Bronchial epithelial cell (primary cell): Measurements from ENCODE around the gene ZSCAN22. TPM values are rescaled to one million over a fixed set of nuclear protein-coding genes. Genes with fewer than 3 reads are reported as not detected.

Experiments used
- DNase-seq: peaks from one replicate; pipeline ENCODE4 v3.0.0-alpha.2; 2010; ENCODE audit warnings: low read depth
- FAIRE-seq: peaks from 2 replicates; lab custom pipeline; 2011; peaks lifted over from hg19 to GRCh38; lab: Jason Lieb, UNC
- H3K27me3 ChIP-seq: 2 replicates; pipeline ENCODE4 v1.5.1; 2011; ENCODE audit warnings: low read length; ENCODE audit not compliant: control insufficient read depth, insufficient read depth
- H3K36me3 ChIP-seq: 2 replicates; pipeline ENCODE4 v1.5.1; 2011; ENCODE audit warnings: low read length; ENCODE audit not compliant: control insufficient read depth, insufficient read depth
- H3K4me3 ChIP-seq: 2 replicates; pipeline ENCODE4 v1.5.1; 2011; ENCODE audit warnings: mild to moderate bottlenecking, low read depth, low read length, control low read depth
- total RNA-seq: library from RNA; depleted of rRNA; stranded (reverse); fragments of >200 nt; gene quantifications from 2 replicates; pipeline ENCODE4 v1.2.1, GENCODE V29; 2014
- TF ChIP-seq, protein P1 (sequence below): IDR thresholded peaks from 2 replicates; pipeline ENCODE4 v1.5.1; 2011; ENCODE audit warnings: mild to moderate bottlenecking, moderate library complexity, low read length, control low read depth, inconsistent platforms; ENCODE audit not compliant: insufficient read depth, severe bottlenecking

Gene ZSCAN22
- total RNA-seq, 1 donor from 2014 or later = 1.8 TPM

DNA sequence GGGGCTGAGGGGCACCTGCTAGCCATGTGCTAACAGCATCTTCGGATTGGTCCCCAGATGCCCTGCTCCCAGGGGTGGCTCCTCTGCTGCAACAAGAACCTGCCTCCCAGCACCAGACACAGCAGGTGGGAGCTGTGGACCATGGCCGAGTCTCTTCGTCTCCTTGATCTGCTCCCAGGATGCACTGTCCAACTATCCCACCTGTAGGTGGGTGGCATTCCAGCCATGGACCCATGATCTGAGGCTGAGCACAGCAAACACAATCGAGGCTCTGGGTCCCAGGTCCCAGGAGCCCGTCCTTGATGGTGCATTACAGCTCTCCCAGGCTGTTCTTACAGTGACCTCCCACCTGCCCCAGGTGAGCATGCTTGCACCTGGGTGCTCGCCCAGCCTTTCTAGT is 52.5 kb downstream of the ZSCAN22 start:
- no peaks in the 10 kb centered on the region for H3K27me3 ChIP-seq
- H3K4me3 ChIP-seq = no peak overlapping the region
- no peak for FAIRE-seq
- DNase-seq = no peak
- TF ChIP-seq, protein P1, sequence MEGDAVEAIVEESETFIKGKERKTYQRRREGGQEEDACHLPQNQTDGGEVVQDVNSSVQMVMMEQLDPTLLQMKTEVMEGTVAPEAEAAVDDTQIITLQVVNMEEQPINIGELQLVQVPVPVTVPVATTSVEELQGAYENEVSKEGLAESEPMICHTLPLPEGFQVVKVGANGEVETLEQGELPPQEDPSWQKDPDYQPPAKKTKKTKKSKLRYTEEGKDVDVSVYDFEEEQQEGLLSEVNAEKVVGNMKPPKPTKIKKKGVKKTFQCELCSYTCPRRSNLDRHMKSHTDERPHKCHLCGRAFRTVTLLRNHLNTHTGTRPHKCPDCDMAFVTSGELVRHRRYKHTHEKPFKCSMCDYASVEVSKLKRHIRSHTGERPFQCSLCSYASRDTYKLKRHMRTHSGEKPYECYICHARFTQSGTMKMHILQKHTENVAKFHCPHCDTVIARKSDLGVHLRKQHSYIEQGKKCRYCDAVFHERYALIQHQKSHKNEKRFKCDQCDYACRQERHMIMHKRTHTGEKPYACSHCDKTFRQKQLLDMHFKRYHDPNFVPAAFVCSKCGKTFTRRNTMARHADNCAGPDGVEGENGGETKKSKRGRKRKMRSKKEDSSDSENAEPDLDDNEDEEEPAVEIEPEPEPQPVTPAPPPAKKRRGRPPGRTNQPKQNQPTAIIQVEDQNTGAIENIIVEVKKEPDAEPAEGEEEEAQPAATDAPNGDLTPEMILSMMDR = no peak
- no peaks in the 10 kb centered on the region for H3K36me3 ChIP-seq

DNA sequence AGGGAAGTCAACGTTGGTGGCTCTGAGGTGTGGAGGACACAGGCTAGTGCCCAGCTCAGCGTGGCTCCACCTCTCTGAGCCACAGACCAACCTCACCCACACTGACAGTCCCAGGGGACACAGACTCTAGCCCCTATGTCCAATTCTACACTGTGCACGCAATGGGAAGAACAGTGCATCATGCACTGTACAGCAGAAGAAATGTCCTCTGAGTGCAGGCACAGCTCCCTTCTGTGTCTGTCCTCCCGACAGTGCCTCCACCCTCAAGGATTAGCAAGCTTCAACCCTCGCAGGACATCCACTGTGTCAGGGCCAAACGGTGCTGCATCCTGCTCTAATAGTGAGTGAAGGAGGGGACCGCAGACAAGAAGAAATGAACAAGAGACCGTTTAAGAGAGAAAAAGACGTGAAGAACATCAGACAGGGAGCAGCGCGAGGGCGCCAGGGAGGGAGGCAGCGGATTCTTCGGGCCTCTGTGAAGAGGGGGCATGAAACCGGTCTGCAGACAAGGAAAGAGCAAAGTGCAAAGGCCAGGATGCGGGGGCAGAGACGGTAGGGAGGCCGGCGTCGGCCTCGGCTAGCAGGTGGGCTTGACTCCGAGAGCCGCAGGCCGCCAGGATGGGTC is 53.4 kb downstream of the ZSCAN22 start:
- Histone ChIP-seq H3K36me3 (no peaks in the 10 kb centered on the region), H3K4me3 (peak overlapping the region; percentile 51), H3K27me3 (no peaks in the 10 kb centered on the region)
- FAIRE-seq (no peak), DNase-seq (no peak)
- TF ChIP-seq, protein P1 = no peak

DNA sequence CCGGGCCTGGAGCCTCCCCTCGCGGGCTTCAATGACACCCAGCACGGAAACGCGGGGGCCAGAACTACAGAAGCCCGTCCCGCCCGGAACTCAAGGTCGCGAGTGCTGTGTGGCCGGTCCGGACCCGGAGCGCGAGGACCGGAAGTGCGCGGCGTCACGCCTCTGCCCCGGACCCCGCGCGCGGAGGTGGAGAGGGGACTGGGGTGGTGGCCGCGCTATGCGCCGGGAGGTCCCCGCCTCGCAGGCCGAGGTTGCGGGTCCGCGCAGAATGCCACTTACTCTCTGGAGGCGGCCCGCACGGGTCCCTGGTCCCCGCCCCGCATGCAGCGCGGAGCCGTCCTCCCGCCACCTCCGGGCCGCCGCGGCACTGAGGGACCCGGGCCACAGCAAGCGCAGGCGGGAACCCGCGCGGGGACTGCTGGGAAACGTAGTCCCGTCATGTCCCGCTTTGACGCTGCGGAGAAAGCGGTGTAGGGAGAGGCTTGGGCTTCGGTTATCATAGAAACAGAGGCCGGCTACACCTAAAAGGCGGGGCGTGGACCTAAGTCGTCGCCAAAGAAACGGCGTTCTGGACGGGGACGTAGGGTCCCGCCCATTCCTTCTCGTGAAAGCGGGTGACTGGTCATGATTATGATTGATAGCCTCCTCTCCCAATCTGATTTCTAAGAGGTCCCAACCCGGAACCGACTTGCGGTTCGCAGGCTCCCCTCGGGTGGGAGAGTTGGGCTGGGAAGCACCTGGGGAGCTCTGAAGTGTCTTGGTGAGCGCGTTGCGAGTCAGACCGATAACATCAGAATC is 54.1 kb downstream of the ZSCAN22 start, which contains the start of gene ZNF837:
Gene ZNF837, minus strand, starts transcription at position 369 of the 798 bp plus-strand sequence. CDS start 11,698 bp downstream, outside the sequence.
- TF ChIP-seq, protein P1 = no peak
- Histone ChIP-seq H3K4me3 (peak within 1 kb of the TSS; percentile 51), H3K27me3 (no peaks in the 10 kb centered on the region), H3K36me3 (no peaks in the 10 kb centered on the region)
- DNase-seq = peak; percentile 100
- peak; percentile 92 for FAIRE-seq

DNA sequence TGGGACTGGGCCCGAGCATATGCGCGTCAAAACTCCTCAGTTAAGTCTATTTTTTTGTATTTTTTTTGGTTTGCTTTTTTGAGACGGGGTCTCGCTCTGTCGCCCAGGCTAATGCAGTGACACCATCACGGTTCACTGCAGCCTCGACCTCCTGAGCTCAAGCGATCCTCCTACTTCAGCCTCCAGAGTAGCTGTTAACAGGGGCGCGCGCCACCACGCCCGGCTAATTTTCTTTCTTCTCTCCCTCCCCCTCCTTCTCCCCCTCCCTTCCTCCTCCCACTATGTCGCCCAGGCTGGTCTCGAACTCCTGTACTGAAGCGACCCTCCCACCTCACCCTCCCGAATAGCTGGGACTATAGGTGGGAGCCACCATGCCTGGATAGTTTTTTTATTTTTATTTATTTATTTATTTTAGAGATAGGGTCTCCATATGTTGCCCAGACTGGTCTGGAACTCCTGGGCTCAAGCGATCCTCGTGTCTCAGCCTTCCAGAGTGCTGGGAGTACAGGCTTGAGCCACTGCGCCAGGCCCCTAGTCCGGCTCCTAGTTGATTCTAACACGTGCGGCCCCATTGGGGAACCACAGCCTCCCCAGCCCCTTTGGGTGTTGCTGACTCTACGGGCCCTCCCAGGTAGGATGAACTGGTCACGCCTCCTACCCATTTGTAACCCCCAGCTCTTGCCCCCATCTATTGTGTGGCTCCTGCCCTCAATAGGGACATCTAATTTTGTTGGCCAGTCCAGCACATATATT is 54.8 kb downstream of the ZSCAN22 start:
- FAIRE-seq = no peak
- DNase-seq = no peak
- TF ChIP-seq, protein P1 = no peak
- Histone ChIP-seq H3K27me3 (no peaks in the 10 kb centered on the region), H3K36me3 (no peaks in the 10 kb centered on the region), H3K4me3 (peak overlapping the region; percentile 51)

DNA sequence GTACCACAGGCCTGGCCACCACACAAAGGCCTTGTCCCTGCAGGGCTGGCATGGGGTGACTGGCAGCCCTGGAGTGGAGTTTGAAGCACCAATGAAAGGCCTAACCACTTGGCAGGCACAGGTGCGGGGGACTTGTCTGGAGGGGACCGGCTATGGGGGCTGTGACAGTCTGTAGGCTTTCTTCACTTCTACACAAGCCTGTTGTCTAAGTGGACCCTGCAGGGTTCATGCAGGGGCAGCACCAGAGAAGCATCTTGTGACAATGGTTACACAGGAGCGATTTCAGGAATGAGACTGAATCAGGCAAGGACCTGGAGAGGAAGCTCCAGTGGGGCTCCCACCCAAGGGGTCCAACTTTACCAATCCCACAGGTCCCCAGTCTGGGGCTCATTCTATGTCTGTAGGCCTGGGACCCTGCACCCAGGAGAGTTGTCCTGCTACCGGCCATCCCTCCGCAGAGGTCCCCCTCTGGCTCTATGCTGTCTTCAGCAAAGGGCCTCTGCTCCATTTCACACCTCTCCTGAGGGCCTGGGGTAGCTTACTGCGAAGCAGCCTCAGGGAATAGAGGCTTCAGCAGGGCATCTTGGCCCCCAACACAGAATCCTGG is 56.3 kb downstream of the ZSCAN22 start:
- peaks cover 3% of the 10 kb centered on the region for H3K36me3 ChIP-seq
- H3K27me3 ChIP-seq = no peaks in the 10 kb centered on the region
- no peak for DNase-seq
- TF ChIP-seq, protein P1 = no peak
- no peak for FAIRE-seq
- no peak overlapping the region for H3K4me3 ChIP-seq
